Right renal pelvis (tissue), 4 donors: Measurements from ENCODE around the gene GRIK4. TPM values are rescaled to one million over a fixed set of nuclear protein-coding genes. Genes with fewer than 3 reads are reported as not detected.
"Not testable (repeated sequence)": the region's sequence is repeated elsewhere in the genome, so short reads cannot be mapped to it uniquely, and the experiment has no call there.

Experiments used
- DNase-seq, 4 donors: peaks; one replicate each; pipeline ENCODE4 v3.0.0-alpha.2; 2013; ENCODE audit warnings: low read depth in 4 of 4, low spot score in 3 of 4, missing footprints in 1 of 4
- polyA plus RNA-seq, 4 donors: library from polyadenylated mRNA; unstranded; fragments of 120-200 nt; gene quantifications; one replicate each; pipeline ENCODE4 v1.2.1, GENCODE V29; 2013; ENCODE audit not compliant: insufficient read length in 4 of 4

GRIK4 gene
- polyA plus RNA-seq, 4 donors: 0.96 to 1.4 (median 1.2) TPM

DNA sequence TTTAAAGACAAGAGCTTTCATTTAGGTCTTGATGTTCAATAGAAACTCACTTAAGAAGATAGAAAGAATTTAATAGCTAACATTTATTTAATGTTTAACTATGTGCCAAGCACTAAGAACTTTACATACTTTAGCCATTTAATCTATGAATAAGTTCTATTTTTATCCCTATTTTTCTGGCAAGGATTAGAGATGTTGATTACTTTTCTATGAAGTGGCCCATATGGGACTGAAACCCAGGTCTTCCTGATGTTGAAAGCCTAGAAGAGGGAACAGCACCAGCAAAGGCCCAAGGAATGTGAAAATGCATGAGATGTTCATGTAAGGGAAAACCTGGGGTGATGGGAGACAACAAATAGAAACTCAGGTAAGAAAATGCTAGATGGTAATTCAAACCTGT is 497.0 kb downstream of the GRIK4 start:
- DNase-seq: no peak

DNA sequence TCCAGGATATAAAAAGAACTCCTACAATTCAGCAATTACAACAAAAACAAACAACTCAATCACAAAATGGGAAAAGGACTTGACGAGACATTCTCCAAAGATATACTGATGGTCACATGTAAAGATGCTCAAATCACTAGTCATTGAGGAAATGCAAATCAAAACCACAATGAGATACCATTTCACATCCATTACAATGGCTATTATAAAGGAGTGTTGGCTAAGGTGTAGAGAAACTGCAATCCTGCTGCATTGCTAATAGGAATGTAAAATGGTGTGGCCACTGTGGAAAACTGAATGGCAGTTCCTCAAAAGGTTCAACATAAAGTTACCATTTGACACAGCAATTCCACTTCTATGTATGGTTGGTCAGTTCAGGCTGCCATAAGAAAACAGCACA is 500.5 kb downstream of the GRIK4 start:
- no peak for DNase-seq

DNA sequence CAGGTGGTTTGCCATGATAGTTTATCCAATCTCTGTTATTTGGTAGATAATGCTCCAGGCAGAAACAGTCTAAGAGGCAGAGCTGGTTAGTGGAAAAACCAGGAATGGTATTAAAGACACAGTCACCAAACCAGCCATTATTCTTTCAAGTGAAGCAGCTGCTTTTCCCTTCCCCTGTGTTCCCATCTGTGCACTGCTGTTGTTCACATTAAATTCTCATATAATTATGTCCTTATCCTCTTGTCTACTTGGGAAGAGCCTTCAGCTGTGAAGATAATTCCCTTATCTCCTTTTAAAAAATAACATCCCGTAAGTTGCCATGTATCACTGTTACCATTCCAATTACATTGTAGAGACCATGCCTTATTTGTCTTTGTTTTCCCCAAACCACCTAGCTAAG is 507.2 kb downstream of the GRIK4 start:
- no peak for DNase-seq

- DNase-seq: not testable (repeated sequence)
Measured at GRCh38 chr11:121021718-121022117, 510.2 kb downstream of the GRIK4 start.

DNA sequence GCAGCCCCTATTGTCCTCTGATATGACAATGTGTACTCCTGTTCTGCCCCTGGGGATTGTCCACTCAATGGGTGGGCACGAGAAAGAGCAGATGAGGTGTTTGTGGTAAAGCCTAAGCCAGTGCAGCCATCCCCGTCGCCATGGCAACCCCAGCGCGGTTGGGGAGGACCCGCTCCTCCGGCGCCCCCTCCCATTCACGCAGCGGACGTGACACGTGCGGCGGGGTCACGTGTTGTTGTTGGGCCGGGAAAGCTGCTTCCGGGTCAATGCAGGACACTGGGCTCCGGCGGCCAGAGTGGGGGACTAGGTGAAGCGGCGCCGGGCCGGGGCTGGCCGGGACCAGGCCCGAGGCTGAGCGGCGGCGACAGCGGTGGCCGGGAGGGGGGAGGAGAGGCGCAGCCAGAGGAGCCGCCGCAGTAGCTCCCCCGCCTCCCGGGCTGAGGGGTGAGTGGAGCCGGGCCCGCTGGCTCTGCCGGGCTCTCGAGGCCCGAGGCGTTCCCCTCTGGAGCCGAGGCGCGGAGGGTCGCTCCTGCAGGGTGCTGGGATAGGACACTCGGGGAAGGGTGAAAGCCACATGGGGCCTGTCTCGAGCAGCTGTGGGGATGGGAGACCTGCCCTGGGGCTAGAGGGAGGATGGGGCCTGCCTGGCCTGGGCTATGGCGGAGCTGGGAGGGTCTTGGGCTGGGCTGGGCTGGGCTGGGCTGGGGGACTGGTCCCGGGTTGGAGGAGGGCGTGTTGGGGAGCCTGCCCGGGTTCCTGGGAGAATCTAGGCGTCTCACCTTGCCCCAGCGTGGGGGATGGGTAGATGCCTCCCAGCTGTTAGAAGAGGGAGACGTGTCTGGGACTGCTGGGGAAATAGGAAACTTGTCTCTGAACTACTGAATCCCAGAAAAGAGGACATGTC is 512.6 kb downstream of the GRIK4 start, which contains the start of gene TBCEL:
TBCEL (plus strand) TSS at position 255 of the 904 bp plus-strand sequence. CDS start 21,589 bp downstream, outside the sequence.
- DNase-seq: peak; percentile 70 to 80 (median 78)

GRCh38 chr11:121024989-121025388 is 513.4 kb downstream of the GRIK4 start:
- DNase-seq: no peak

GRCh38 chr11:121029153-121029552 is 517.6 kb downstream of the GRIK4 start:
- DNase-seq: no peak

GRCh38 chr11:121029813-121030445 is 518.4 kb downstream of the GRIK4 start:
- DNase-seq: no peak

GRCh38 chr11:121031167-121031566 is 519.6 kb downstream of the GRIK4 start:
- DNase-seq: no peak

- DNase-seq: not testable (repeated sequence)
Measured at GRCh38 chr11:121031648-121032047, 520.1 kb downstream of the GRIK4 start.

- no peak for DNase-seq
Measured at GRCh38 chr11:121032546-121032945, 521.0 kb downstream of the GRIK4 start.

- DNase-seq: no peak
Measured at GRCh38 chr11:121033635-121034034, 522.1 kb downstream of the GRIK4 start.

- no peak for DNase-seq
Measured at GRCh38 chr11:121035169-121035755, 523.7 kb downstream of the GRIK4 start.

DNA sequence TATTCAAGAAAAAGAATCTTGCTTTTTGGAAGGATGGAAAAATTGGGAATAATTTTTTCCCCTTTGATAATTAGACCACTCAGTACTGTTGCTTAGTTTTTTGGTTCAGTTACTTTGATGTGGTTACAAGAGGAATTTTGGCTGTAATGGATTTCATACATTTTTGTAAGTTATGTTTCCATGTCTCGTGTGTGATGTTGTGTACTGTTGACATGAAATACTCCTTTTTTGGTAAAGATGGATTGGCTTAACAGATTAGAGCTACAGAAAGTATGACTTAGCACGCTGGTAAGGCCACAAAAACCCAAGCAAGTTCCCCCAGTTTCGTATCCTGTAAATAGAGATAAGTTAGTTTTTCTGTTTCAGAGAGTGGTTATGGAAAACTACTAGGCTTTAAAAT is 524.2 kb downstream of the GRIK4 start:
- DNase-seq: no peak

- no peak for DNase-seq
Measured at GRCh38 chr11:121037016-121037415, 525.5 kb downstream of the GRIK4 start.

Other genes with a start within 250 kb of the GRIK4 start
- gene TLCD5, start 186.4 kb upstream of the GRIK4 start, polyA plus RNA-seq: 10 to 100 TPM; 10.2 to 12.2 (median 11.8) TPM
- gene ARHGEF12, start 175.3 kb upstream of the GRIK4 start, polyA plus RNA-seq: 100 to 1,000 TPM; 117 to 138 (median 127) TPM